A549 (cell line): ENCODE results near the gene SH3PXD2B. TPM values are rescaled to one million over a fixed set of nuclear protein-coding genes. Genes with fewer than 3 reads are reported as not detected.
"Not testable (repeated sequence)": the region's sequence is repeated elsewhere in the genome, so short reads cannot be mapped to it uniquely, and the experiment has no call there.

Experiments
- ATAC-seq, 2 experiments: fragments of 200-7000 bp in 1 of 2; fragments of >200 bp in 1 of 2; cut with Nextera tagmentation in 1 of 2; cut with Tn5 transposase in 1 of 2; 3 replicates each; pipeline versions ENCODE4 v1.8.0 to v1.9.1; 2018 to 2020; ENCODE audit warnings: mild to moderate bottlenecking in 1 of 2, moderate library complexity in 1 of 2
- CTCF ChIA-PET: fragments of 300-600 bp; sonication (Branson Sonifier 250); formaldehyde crosslinking; extraction: SDS; loops from one replicate; lab custom pipeline; 2021; ENCODE audit warnings: antibody characterized with exemption, inconsistent platforms; lab: Yijun Ruan, JAX
- POLR2A ChIA-PET: fragments of 350-600 bp; formaldehyde crosslinking; extraction: SDS; loops from one replicate; lab custom pipeline; 2021; ENCODE audit warnings: antibody characterized with exemption, inconsistent platforms; lab: Yijun Ruan, JAX
- DNase-seq, 2 experiments: peaks; one replicate each; pipeline versions ENCODE4 v3.0.0 to v3.0.0-alpha.2; 2011 to 2016; ENCODE audit warnings: low read depth in 1 of 2, low spot score in 1 of 2
- FAIRE-seq: peaks from 2 replicates; lab custom pipeline; 2011; peaks lifted over from hg19 to GRCh38; lab: Jason Lieb, UNC
- H3K27ac ChIP-seq, 2 experiments: fragments of >200 bp; sonication (Bioruptor Twin); formaldehyde crosslinking; 3 replicates each; pipeline ENCODE4 v1.5.1; 2016 to 2017
- H3K4me1 ChIP-seq: fragments of >200 bp; sonication (Bioruptor Twin); formaldehyde crosslinking; 3 replicates; pipeline ENCODE4 v1.6.1; 2016
- H3K4me2 ChIP-seq: fragments of >200 bp; sonication (Bioruptor Twin); formaldehyde crosslinking; 3 replicates; pipeline ENCODE4 v1.6.1; 2016
- H3K4me3 ChIP-seq: fragments of >200 bp; sonication (Bioruptor Twin); formaldehyde crosslinking; 3 replicates; pipeline ENCODE4 v1.5.1; 2016
- H3K9me3 ChIP-seq: fragments of >200 bp; sonication (Bioruptor Twin); formaldehyde crosslinking; 3 replicates; pipeline ENCODE4 v1.6.1; 2016
- CEBPB ChIP-seq, 2 experiments: fragments of >200 bp in 1 of 2; sonication (Bioruptor Twin) in 1 of 2; formaldehyde crosslinking in 1 of 2; IDR thresholded peaks; 2 replicates each; pipeline ENCODE4 v1.6.1; 2012 to 2016
- CHD2 ChIP-seq: fragments of 150-350 bp; IDR thresholded peaks from 2 replicates; pipeline ENCODE4 v1.6.1; 2014; ENCODE audit warnings: low read length; ENCODE audit not compliant: partially characterized antibody
- ELK1 ChIP-seq: fragments of 150-350 bp; IDR thresholded peaks from 2 replicates; pipeline ENCODE4 v1.6.1; 2014; ENCODE audit warnings: low read depth, mild to moderate bottlenecking, low read length
- EP300 ChIP-seq, 2 experiments: fragments of >200 bp; sonication (Bioruptor Twin); formaldehyde crosslinking; IDR thresholded peaks; 2 replicates in 1 of 2; 3 replicates in 1 of 2; pipeline ENCODE4 v1.6.1; 2016 to 2017
- FOSB ChIP-seq: fragments of 250-450 bp; sonication (Bioruptor Pico); IDR thresholded peaks from 2 replicates; pipeline ENCODE4 v1.5.0; 2020; ENCODE audit warnings: mild to moderate bottlenecking, moderate library complexity
- FOXS1 ChIP-seq: fragments of 250-450 bp; sonication (Bioruptor Pico); IDR thresholded peaks from 2 replicates; pipeline ENCODE4 v1.5.0; 2020; ENCODE audit warnings: mild to moderate bottlenecking, moderate library complexity
- HDAC2 ChIP-seq: fragments of 200-600 bp; sonication (generic); IDR thresholded peaks from 2 replicates; pipeline ENCODE4 v1.6.1; 2016
- HOXB13 ChIP-seq: fragments of 250-450 bp; sonication (Bioruptor Pico); IDR thresholded peaks from 2 replicates; pipeline ENCODE4 v1.5.0; 2020; ENCODE audit warnings: low read depth, mild to moderate bottlenecking, moderate library complexity
- KDM1A ChIP-seq: fragments of 200-600 bp; sonication (generic); IDR thresholded peaks from 2 replicates; pipeline ENCODE4 v1.6.1; 2016; ENCODE audit warnings: low read depth, mild to moderate bottlenecking
- KDM5A ChIP-seq: fragments of 200-600 bp; sonication (generic); IDR thresholded peaks from 2 replicates; pipeline ENCODE4 v1.6.1; 2016; ENCODE audit warnings: antibody characterized with exemption, mild to moderate bottlenecking
- MAFK ChIP-seq: fragments of 450-650 bp; IDR thresholded peaks from 2 replicates; pipeline ENCODE4 v1.6.1; 2014; ENCODE audit not compliant: partially characterized antibody
- MAZ ChIP-seq: fragments of 150-350 bp; IDR thresholded peaks from 2 replicates; pipeline ENCODE4 v1.6.1; 2014; ENCODE audit warnings: antibody characterized with exemption, low read depth, low read length, borderline replicate concordance
- MYC ChIP-seq: IDR thresholded peaks from 2 replicates; pipeline ENCODE4 v1.6.1; 2012; ENCODE audit warnings: mild to moderate bottlenecking, inconsistent platforms, low read length, improper control_type of control experiment, borderline replicate concordance
- NPAS2 ChIP-seq: fragments of 250-450 bp; sonication (Bioruptor Pico); IDR thresholded peaks from 2 replicates; pipeline ENCODE4 v1.8.0; 2022; ENCODE audit warnings: mild to moderate bottlenecking, moderate library complexity, borderline replicate concordance
- NR3C1 ChIP-seq: fragments of >200 bp; sonication (Bioruptor Twin); formaldehyde crosslinking; IDR thresholded peaks from 3 replicates; pipeline ENCODE4 v1.6.1; 2017
- PHF8 ChIP-seq: fragments of 200-600 bp; sonication (generic); IDR thresholded peaks from 2 replicates; pipeline ENCODE4 v1.6.1; 2016; ENCODE audit warnings: low read depth, mild to moderate bottlenecking, antibody characterized with exemption, moderate library complexity, borderline replicate concordance
- POLR2AphosphoS2 ChIP-seq: conservative IDR thresholded peaks from 2 replicates; pipeline ENCODE4 v1.6.1; 2012; ENCODE audit warnings: low read length, improper control_type of control experiment, inconsistent platforms
- RAD21 ChIP-seq, 2 experiments: fragments of >200 bp in 1 of 2; sonication (Bioruptor Twin) in 1 of 2; formaldehyde crosslinking in 1 of 2; IDR thresholded peaks in 1 of 2; conservative IDR thresholded peaks in 1 of 2; 2 replicates in 1 of 2; 3 replicates in 1 of 2; pipeline ENCODE4 v1.6.1; 2012 to 2018; ENCODE audit warnings: inconsistent platforms in 1 of 2
- RFX5 ChIP-seq: fragments of 450-650 bp; IDR thresholded peaks from 2 replicates; pipeline ENCODE4 v1.7.1; 2014; ENCODE audit warnings: antibody characterized with exemption, mild to moderate bottlenecking, moderate library complexity
- RNF2 ChIP-seq: fragments of 200-600 bp; sonication (generic); IDR thresholded peaks from 2 replicates; pipeline ENCODE4 v1.6.1; 2016; ENCODE audit warnings: low read depth, mild to moderate bottlenecking, antibody characterized with exemption, moderate library complexity, borderline replicate concordance
- SMC3 ChIP-seq: fragments of >200 bp; sonication (Bioruptor Twin); formaldehyde crosslinking; IDR thresholded peaks from 3 replicates; pipeline ENCODE4 v1.6.1; 2018; ENCODE audit warnings: inconsistent platforms
- SREBF2 ChIP-seq: fragments of 450-650 bp; IDR thresholded peaks from 2 replicates; pipeline ENCODE4 v1.6.1; 2014; ENCODE audit warnings: mild to moderate bottlenecking, moderate library complexity
- TP53 ChIP-seq: fragments of 250-450 bp; sonication (Bioruptor Pico); IDR thresholded peaks from 2 replicates; pipeline ENCODE4 v1.5.0; 2021; ENCODE audit warnings: mild to moderate bottlenecking, moderate library complexity
- ZC3H11A ChIP-seq: fragments of 450-650 bp; IDR thresholded peaks from 2 replicates; pipeline ENCODE4 v1.6.1; 2014; ENCODE audit warnings: antibody characterized with exemption, mild to moderate bottlenecking
- ZFP36 ChIP-seq: fragments of 450-650 bp; IDR thresholded peaks from 2 replicates; pipeline ENCODE4 v1.6.1; 2014; ENCODE audit warnings: borderline replicate concordance; ENCODE audit not compliant: partially characterized antibody
- ZNF302 ChIP-seq: fragments of 250-450 bp; sonication (Bioruptor Pico); IDR thresholded peaks from 2 replicates; pipeline ENCODE4 v1.9.0; 2021; ENCODE audit warnings: inconsistent platforms, mild to moderate bottlenecking, moderate library complexity
- WGBS: methylation state at CpG from one replicate; pipeline ENCODE4 v1.1.6; 2017; ENCODE audit errors: missing lambda C conversion rate; 5-methylcytosine and 5-hydroxymethylcytosine counted together
- polyA plus RNA-seq, 4 experiments: library from polyadenylated mRNA; depleted of rRNA in 3 of 4; stranded (reverse); fragments of >200 nt; fragmentation: RNase III in 1 of 4; extraction: RNeasy Plus Mini Kit Qiagen cat#74134 plus additional on column Dnase treatment in 1 of 4; gene quantifications; 2 replicates in 3 of 4; 3 replicates in 1 of 4; pipeline ENCODE4 v1.2.3, GENCODE V29; 2011 to 2017
- TF ChIP-seq, protein P1 (sequence below): fragments of >200 bp; sonication (Bioruptor Twin); formaldehyde crosslinking; IDR thresholded peaks from 3 replicates; pipeline ENCODE4 v1.5.1; 2016
- TF ChIP-seq, protein P2 (sequence below): IDR thresholded peaks from 2 replicates; pipeline ENCODE4 v1.6.1; 2012; ENCODE audit warnings: low read depth, borderline replicate concordance
- TF ChIP-seq, protein P3 (sequence below): fragments of 250-450 bp; sonication (Bioruptor Pico); IDR thresholded peaks from 2 replicates; pipeline ENCODE4 v1.5.0; 2020; ENCODE audit warnings: low read depth, mild to moderate bottlenecking, moderate library complexity

The SH3PXD2B gene
- polyA plus RNA-seq, 2 of the 4 experiments (the other 2 are of a cell fraction), result 15.1 to 15.5 TPM

GRCh38 chr5:172293745-172294342 is 160.5 kb downstream of the SH3PXD2B start:
- DNase-seq (no peak), FAIRE-seq (no peak), ATAC-seq (no peak)
- H3K4me2 ChIP-seq, result no peak overlapping the region
- TF ChIP-seq, protein P1, sequence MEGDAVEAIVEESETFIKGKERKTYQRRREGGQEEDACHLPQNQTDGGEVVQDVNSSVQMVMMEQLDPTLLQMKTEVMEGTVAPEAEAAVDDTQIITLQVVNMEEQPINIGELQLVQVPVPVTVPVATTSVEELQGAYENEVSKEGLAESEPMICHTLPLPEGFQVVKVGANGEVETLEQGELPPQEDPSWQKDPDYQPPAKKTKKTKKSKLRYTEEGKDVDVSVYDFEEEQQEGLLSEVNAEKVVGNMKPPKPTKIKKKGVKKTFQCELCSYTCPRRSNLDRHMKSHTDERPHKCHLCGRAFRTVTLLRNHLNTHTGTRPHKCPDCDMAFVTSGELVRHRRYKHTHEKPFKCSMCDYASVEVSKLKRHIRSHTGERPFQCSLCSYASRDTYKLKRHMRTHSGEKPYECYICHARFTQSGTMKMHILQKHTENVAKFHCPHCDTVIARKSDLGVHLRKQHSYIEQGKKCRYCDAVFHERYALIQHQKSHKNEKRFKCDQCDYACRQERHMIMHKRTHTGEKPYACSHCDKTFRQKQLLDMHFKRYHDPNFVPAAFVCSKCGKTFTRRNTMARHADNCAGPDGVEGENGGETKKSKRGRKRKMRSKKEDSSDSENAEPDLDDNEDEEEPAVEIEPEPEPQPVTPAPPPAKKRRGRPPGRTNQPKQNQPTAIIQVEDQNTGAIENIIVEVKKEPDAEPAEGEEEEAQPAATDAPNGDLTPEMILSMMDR, result peak; percentile 10; the same call in 1 of the 3 replicates
- TF ChIP-seq SREBF2, result no peak
- H3K4me1 ChIP-seq, result no peaks in the 10 kb centered on the region; the same call in 2 of the 3 replicates
- 28% methylated on average over 2 of the region's 2 CpGs for WGBS
- H3K4me3 ChIP-seq, result no peak overlapping the region
- POLR2A ChIA-PET, result no interaction called here
- H3K27ac ChIP-seq, result no peak overlapping the region
- no peaks in the 10 kb centered on the region for H3K9me3 ChIP-seq
- CTCF ChIA-PET, result interaction anchor here (0.6 to 4.0 kb wide), 37 partner anchors 9 to 382 kb away, joined by 3 to 32 read pairs (median 5); partner anchors contain the start of gene UBTD2

GRCh38 chr5:172293054-172293744 is 161.1 kb downstream of the SH3PXD2B start:
- POLR2A ChIA-PET, result no interaction called here

GRCh38 chr5:172291837-172292236 is 162.5 kb downstream of the SH3PXD2B start:
- FAIRE-seq, H3K4me2 ChIP-seq, H3K27ac ChIP-seq, DNase-seq, H3K4me1 ChIP-seq, POLR2A ChIA-PET, ATAC-seq, H3K9me3 ChIP-seq, H3K4me3 ChIP-seq: not testable (repeated sequence)
- CTCF ChIA-PET, result interaction anchor here (0.6 to 4.0 kb wide), 8 partner anchors 9 to 380 kb away, joined by 3 to 32 read pairs (median 13); partner anchors contain the start of genes STK10 and UBTD2
- 62% methylated on average over 5 of the region's 5 CpGs for WGBS

More at GRCh38 chr5:172293054-172293744, 161.1 kb downstream of the SH3PXD2B start:
- H3K4me3 ChIP-seq, result no peak overlapping the region
- TF ChIP-seq, protein P2, sequence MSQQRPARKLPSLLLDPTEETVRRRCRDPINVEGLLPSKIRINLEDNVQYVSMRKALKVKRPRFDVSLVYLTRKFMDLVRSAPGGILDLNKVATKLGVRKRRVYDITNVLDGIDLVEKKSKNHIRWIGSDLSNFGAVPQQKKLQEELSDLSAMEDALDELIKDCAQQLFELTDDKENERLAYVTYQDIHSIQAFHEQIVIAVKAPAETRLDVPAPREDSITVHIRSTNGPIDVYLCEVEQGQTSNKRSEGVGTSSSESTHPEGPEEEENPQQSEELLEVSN, result no peak
- TF ChIP-seq NPAS2 (CRISPR knock-in tag), result no peak
- TF ChIP-seq SREBF2, result no peak
- TF ChIP-seq MAFK, result peak; percentile 26
- TF ChIP-seq RNF2, result no peak
- TF ChIP-seq NR3C1, result no peak
- no peak for TF ChIP-seq FOXS1
- no peak for TF ChIP-seq HOXB13 (CRISPR knock-in tag)
- TF ChIP-seq RFX5, result no peak
- TF ChIP-seq MAZ, result no peak
- TF ChIP-seq, protein P1, result peak; percentile 93
- TF ChIP-seq RAD21 (conservative IDR thresholded peaks at IDR 0.05 in 1 of 2, IDR thresholded peaks at IDR 0.05 in 1 of 2), result peak; percentile 87 to 96
- no peak for TF ChIP-seq ZFP36
- TF ChIP-seq PHF8, result no peak
- TF ChIP-seq CHD2, result no peak
- TF ChIP-seq ZC3H11A, result no peak
- no peak for TF ChIP-seq ELK1
- no peak for TF ChIP-seq KDM5A
- TF ChIP-seq SMC3, result peak; percentile 74
- TF ChIP-seq POLR2AphosphoS2, result no peak
- TF ChIP-seq, protein P3, sequence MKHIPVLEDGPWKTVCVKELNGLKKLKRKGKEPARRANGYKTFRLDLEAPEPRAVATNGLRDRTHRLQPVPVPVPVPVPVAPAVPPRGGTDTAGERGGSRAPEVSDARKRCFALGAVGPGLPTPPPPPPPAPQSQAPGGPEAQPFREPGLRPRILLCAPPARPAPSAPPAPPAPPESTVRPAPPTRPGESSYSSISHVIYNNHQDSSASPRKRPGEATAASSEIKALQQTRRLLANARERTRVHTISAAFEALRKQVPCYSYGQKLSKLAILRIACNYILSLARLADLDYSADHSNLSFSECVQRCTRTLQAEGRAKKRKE (CRISPR knock-in tag), result no peak
- no peak for TF ChIP-seq FOSB (CRISPR knock-in tag)
- TF ChIP-seq KDM1A, result no peak
- TF ChIP-seq EP300 (IDR thresholded peaks at IDR 0.05), result no peak
- no peak for TF ChIP-seq CEBPB (IDR thresholded peaks at IDR 0.05)
- no peak for TF ChIP-seq TP53
- no peak for TF ChIP-seq HDAC2
- TF ChIP-seq ZNF302, result no peak
- TF ChIP-seq MYC, result no peak
- peak; percentile 86 for FAIRE-seq
- H3K4me2 ChIP-seq, result peak overlapping the region; percentile 13; the same call in 1 of the 3 replicates
- peak; percentile 99 for ATAC-seq
- H3K27ac ChIP-seq, result 0 out of 6 replicates have a peak overlapping the region, but pooled peaks of 1 of the 2 experiments have one; percentile 2
- DNase-seq, result peak; percentile 58 to 73
- H3K9me3 ChIP-seq, result no peaks in the 10 kb centered on the region
- WGBS, result 43% methylated on average over 5 of the region's 5 CpGs
- no peaks in the 10 kb centered on the region; the same call in 2 of the 3 replicates for H3K4me1 ChIP-seq
- CTCF ChIA-PET, result interaction anchor here (0.6 to 4.0 kb wide), 39 partner anchors 8 to 382 kb away, joined by 3 to 32 read pairs (median 5); partner anchors contain the start of gene UBTD2
